ENCODE data around the gene MCRIP2. TPM values are rescaled to one million over a fixed set of nuclear protein-coding genes. Genes with fewer than 3 reads are reported as not detected.

Gene MCRIP2
- total and polyA plus RNA-seq, 2 experiments from 2014 or later = 64.3 to 67.7 TPM

DNA sequence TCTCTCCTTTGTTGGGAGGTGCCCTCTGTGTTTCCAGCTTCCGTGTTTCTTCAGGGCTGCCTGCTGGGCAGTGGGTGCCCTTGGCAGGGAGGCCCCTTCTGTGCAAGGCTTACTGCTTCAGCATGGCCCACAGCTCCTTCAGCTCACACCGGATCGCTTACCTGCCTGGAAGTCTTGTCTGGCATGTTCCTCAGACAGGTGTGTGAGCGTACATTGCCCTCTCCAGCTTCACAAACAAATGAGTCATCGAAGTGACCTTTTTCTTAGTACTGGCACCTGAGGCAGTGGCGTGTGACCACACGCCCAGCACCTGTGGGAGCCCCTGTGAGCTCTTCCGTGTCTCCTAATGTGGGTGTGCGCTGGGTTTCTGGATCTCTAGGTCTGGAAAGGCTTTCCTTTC is 48.2 kb upstream of the MCRIP2 start (continued):
- TF ChIP-seq, protein P1, sequence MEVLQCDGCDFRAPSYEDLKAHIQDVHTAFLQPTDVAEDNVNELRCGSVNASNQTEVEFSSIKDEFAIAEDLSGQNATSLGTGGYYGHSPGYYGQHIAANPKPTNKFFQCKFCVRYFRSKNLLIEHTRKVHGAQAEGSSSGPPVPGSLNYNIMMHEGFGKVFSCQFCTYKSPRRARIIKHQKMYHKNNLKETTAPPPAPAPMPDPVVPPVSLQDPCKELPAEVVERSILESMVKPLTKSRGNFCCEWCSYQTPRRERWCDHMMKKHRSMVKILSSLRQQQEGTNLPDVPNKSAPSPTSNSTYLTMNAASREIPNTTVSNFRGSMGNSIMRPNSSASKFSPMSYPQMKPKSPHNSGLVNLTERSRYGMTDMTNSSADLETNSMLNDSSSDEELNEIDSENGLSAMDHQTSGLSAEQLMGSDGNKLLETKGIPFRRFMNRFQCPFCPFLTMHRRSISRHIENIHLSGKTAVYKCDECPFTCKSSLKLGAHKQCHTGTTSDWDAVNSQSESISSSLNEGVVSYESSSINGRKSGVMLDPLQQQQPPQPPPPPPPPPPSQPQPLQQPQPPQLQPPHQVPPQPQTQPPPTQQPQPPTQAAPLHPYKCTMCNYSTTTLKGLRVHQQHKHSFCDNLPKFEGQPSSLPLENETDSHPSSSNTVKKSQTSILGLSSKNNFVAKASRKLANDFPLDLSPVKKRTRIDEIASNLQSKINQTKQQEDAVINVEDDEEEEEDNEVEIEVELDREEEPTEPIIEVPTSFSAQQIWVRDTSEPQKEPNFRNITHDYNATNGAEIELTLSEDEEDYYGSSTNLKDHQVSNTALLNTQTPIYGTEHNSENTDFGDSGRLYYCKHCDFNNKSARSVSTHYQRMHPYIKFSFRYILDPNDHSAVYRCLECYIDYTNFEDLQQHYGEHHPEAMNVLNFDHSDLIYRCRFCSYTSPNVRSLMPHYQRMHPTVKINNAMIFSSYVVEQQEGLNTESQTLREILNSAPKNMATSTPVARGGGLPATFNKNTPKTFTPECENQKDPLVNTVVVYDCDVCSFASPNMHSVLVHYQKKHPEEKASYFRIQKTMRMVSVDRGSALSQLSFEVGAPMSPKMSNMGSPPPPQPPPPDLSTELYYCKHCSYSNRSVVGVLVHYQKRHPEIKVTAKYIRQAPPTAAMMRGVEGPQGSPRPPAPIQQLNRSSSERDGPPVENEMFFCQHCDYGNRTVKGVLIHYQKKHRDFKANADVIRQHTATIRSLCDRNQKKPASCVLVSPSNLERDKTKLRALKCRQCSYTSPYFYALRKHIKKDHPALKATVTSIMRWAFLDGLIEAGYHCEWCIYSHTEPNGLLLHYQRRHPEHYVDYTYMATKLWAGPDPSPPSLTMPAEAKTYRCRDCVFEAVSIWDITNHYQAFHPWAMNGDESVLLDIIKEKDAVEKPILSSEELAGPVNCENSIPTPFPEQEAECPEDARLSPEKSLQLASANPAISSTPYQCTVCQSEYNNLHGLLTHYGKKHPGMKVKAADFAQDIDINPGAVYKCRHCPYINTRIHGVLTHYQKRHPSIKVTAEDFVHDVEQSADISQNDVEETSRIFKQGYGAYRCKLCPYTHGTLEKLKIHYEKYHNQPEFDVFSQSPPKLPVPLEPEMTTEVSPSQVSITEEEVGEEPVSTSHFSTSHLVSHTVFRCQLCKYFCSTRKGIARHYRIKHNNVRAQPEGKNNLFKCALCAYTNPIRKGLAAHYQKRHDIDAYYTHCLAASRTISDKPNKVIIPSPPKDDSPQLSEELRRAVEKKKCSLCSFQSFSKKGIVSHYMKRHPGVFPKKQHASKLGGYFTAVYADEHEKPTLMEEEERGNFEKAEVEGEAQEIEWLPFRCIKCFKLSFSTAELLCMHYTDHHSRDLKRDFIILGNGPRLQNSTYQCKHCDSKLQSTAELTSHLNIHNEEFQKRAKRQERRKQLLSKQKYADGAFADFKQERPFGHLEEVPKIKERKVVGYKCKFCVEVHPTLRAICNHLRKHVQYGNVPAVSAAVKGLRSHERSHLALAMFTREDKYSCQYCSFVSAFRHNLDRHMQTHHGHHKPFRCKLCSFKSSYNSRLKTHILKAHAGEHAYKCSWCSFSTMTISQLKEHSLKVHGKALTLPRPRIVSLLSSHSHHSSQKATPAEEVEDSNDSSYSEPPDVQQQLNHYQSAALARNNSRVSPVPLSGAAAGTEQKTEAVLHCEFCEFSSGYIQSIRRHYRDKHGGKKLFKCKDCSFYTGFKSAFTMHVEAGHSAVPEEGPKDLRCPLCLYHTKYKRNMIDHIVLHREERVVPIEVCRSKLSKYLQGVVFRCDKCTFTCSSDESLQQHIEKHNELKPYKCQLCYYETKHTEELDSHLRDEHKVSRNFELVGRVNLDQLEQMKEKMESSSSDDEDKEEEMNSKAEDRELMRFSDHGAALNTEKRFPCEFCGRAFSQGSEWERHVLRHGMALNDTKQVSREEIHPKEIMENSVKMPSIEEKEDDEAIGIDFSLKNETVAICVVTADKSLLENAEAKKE (CRISPR knock-in tag; IDR thresholded peaks at IDR 0.05) = no peak
- TF ChIP-seq POLR2AphosphoS5 (IDR thresholded peaks at IDR 0.05; ENCODE audit: low read depth) = no peak
- no peak for TF ChIP-seq EZH2phosphoT487 (IDR thresholded peaks at IDR 0.05; ENCODE audit: unreplicated experiment)
- TF ChIP-seq ZNF331 (CRISPR knock-in tag; IDR thresholded peaks at IDR 0.05; ENCODE audit: low read depth) = no peak
- TF ChIP-seq, protein P2, sequence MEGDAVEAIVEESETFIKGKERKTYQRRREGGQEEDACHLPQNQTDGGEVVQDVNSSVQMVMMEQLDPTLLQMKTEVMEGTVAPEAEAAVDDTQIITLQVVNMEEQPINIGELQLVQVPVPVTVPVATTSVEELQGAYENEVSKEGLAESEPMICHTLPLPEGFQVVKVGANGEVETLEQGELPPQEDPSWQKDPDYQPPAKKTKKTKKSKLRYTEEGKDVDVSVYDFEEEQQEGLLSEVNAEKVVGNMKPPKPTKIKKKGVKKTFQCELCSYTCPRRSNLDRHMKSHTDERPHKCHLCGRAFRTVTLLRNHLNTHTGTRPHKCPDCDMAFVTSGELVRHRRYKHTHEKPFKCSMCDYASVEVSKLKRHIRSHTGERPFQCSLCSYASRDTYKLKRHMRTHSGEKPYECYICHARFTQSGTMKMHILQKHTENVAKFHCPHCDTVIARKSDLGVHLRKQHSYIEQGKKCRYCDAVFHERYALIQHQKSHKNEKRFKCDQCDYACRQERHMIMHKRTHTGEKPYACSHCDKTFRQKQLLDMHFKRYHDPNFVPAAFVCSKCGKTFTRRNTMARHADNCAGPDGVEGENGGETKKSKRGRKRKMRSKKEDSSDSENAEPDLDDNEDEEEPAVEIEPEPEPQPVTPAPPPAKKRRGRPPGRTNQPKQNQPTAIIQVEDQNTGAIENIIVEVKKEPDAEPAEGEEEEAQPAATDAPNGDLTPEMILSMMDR (conservative IDR thresholded peaks at IDR 0.05; ENCODE audit: low read depth in 2 of 2) = no peak
- no peak for TF ChIP-seq NANOG (IDR thresholded peaks at IDR 0.05; ENCODE audit: borderline replicate concordance)
- TF ChIP-seq EZH2 (IDR thresholded peaks at IDR 0.05; ENCODE audit: low read depth, unreplicated experiment) = no peak
- TF ChIP-seq CREB1 (CRISPR knock-in tag; IDR thresholded peaks at IDR 0.05; ENCODE audit: low read depth) = no peak
- TF ChIP-seq JUNB (IDR thresholded peaks at IDR 0.05; ENCODE audit: unreplicated experiment) = no peak
- TF ChIP-seq STAT1 (IDR thresholded peaks at IDR 0.05; ENCODE audit: unreplicated experiment) = no peak
- no peak for TF ChIP-seq ZNF114 (CRISPR knock-in tag; IDR thresholded peaks at IDR 0.05)
- TF ChIP-seq, protein P3, sequence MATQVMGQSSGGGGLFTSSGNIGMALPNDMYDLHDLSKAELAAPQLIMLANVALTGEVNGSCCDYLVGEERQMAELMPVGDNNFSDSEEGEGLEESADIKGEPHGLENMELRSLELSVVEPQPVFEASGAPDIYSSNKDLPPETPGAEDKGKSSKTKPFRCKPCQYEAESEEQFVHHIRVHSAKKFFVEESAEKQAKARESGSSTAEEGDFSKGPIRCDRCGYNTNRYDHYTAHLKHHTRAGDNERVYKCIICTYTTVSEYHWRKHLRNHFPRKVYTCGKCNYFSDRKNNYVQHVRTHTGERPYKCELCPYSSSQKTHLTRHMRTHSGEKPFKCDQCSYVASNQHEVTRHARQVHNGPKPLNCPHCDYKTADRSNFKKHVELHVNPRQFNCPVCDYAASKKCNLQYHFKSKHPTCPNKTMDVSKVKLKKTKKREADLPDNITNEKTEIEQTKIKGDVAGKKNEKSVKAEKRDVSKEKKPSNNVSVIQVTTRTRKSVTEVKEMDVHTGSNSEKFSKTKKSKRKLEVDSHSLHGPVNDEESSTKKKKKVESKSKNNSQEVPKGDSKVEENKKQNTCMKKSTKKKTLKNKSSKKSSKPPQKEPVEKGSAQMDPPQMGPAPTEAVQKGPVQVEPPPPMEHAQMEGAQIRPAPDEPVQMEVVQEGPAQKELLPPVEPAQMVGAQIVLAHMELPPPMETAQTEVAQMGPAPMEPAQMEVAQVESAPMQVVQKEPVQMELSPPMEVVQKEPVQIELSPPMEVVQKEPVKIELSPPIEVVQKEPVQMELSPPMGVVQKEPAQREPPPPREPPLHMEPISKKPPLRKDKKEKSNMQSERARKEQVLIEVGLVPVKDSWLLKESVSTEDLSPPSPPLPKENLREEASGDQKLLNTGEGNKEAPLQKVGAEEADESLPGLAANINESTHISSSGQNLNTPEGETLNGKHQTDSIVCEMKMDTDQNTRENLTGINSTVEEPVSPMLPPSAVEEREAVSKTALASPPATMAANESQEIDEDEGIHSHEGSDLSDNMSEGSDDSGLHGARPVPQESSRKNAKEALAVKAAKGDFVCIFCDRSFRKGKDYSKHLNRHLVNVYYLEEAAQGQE (IDR thresholded peaks at IDR 0.05; ENCODE audit: unreplicated experiment) = no peak

Data from GM23338 (cell line).